Osteocyte (in vitro differentiated cells): ENCODE measurements around the gene NLGN3. TPM values are rescaled to one million over a fixed set of nuclear protein-coding genes. Genes with fewer than 3 reads are reported as not detected.
A peak's percentile ranks its signal among the peaks of the same experiment; 100 is the strongest.

Experiments used
- DNase-seq: peaks from one replicate; pipeline ENCODE4 v3.0.0; 2021; ENCODE audit warnings: mixed read lengths; ENCODE audit not compliant: unreplicated experiment; ENCODE audit errors: extremely low spot score
- H3K27ac Mint-ChIP-seq: one replicate; pipeline ENCODE4 v1.8.0; 2021; ENCODE audit warnings: mild to moderate bottlenecking, mixed read lengths; ENCODE audit not compliant: unreplicated experiment
- H3K27me3 Mint-ChIP-seq: one replicate; pipeline ENCODE4 v1.8.0; 2021; ENCODE audit warnings: mixed read lengths; ENCODE audit not compliant: unreplicated experiment
- H3K36me3 Mint-ChIP-seq: one replicate; pipeline ENCODE4 v1.8.0; 2021; ENCODE audit warnings: mixed read lengths; ENCODE audit not compliant: unreplicated experiment
- H3K4me1 Mint-ChIP-seq: one replicate; pipeline ENCODE4 v1.8.0; 2021; ENCODE audit warnings: mixed read lengths; ENCODE audit not compliant: unreplicated experiment
- H3K4me3 Mint-ChIP-seq: one replicate; pipeline ENCODE4 v1.8.0; 2021; ENCODE audit warnings: mild to moderate bottlenecking, moderate library complexity, mixed read lengths; ENCODE audit not compliant: unreplicated experiment
- H3K9me3 Mint-ChIP-seq: one replicate; pipeline ENCODE4 v1.8.0; 2021; ENCODE audit warnings: mixed read lengths; ENCODE audit not compliant: unreplicated experiment
- CTCF ChIP-seq: fragments of 200-600 bp; sonication (generic); IDR thresholded peaks from 2 replicates; pipeline ENCODE4 v1.5.0; 2021; ENCODE audit warnings: antibody characterized with exemption, mild to moderate bottlenecking, moderate library complexity
- total RNA-seq: library from RNA; stranded (reverse); gene quantifications from 2 replicates; pipeline ENCODE4 v1.2.1, GENCODE V29; 2021

NLGN3 gene
- total RNA-seq, 1 donor from 2014 or later = 0.51 TPM

GRCh38 chrX:71098302-71098701, 46.3 kb upstream of the NLGN3 start:
- peak; percentile 53 for TF ChIP-seq CTCF
- H3K27me3 Mint-ChIP-seq = no peaks in the 10 kb centered on the region
- H3K4me3 Mint-ChIP-seq = no peak overlapping the region
- no peak overlapping the region for H3K27ac Mint-ChIP-seq
- no peaks in the 10 kb centered on the region for H3K9me3 Mint-ChIP-seq
- no peaks in the 10 kb centered on the region for H3K36me3 Mint-ChIP-seq
- DNase-seq = no peak
- peaks cover 7% of the 10 kb centered on the region for H3K4me1 Mint-ChIP-seq

GRCh38 chrX:71098951-71099506, 45.6 kb upstream of the NLGN3 start:
- H3K4me3 Mint-ChIP-seq = no peak overlapping the region
- H3K27ac Mint-ChIP-seq = no peak overlapping the region

DNA sequence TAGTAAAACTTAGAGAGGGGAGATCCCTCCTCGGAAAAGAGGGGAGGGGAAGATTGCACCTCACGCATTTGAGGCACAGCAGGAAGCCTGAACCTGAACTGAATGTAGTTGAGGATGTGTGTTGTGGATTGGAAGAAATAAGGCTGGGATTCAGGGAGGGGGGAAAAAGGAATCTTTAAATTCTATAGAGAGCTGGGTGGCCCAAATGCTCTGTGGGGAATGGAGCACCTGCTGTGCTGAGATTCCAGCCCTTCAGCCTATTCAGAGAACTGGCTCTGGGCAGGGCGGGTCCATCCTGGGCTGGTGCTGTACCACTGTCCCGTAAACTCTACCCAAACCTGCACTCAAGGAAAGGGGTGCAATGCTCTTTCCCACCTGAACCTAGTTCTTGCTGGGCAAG, 44.9 kb upstream of the NLGN3 start:
- Mint-ChIP-seq H3K4me1 (peaks cover 18% of the 10 kb centered on the region), H3K27ac (no peak overlapping the region), H3K36me3 (no peaks in the 10 kb centered on the region), H3K9me3 (no peaks in the 10 kb centered on the region), H3K4me3 (no peak overlapping the region), H3K27me3 (no peaks in the 10 kb centered on the region)
- TF ChIP-seq CTCF = no peak
- no peak for DNase-seq

More at GRCh38 chrX:71098951-71099506, 45.6 kb upstream of the NLGN3 start:
- DNase-seq = no peak
- no peaks in the 10 kb centered on the region for H3K36me3 Mint-ChIP-seq
- H3K9me3 Mint-ChIP-seq = no peaks in the 10 kb centered on the region
- no peaks in the 10 kb centered on the region for H3K27me3 Mint-ChIP-seq
- no peak for TF ChIP-seq CTCF
- peaks cover 13% of the 10 kb centered on the region for H3K4me1 Mint-ChIP-seq

GRCh38 chrX:71100581-71101505, 43.8 kb upstream of the NLGN3 start:
- H3K4me3 Mint-ChIP-seq = no peak overlapping the region

More at GRCh38 chrX:71100581-71101505, 43.8 kb upstream of the NLGN3 start:
- TF ChIP-seq CTCF = no peak
- DNase-seq = no peak
- Mint-ChIP-seq H3K9me3 (no peaks in the 10 kb centered on the region), H3K27ac (no peak overlapping the region), H3K36me3 (no peaks in the 10 kb centered on the region), H3K27me3 (no peaks in the 10 kb centered on the region), H3K4me1 (peaks cover 16% of the 10 kb centered on the region)
